Prostate gland (tissue), 2 donors: ENCODE data around the gene SEC14L6.

Experiments used
- POLR2A ChIP-seq: fragments of 450-650 bp; IDR thresholded peaks from one replicate; pipeline ENCODE4 v1.6.1; 2016; ENCODE audit warnings: antibody characterized with exemption, mild to moderate bottlenecking
- POLR2AphosphoS5 ChIP-seq: sonication (generic); formaldehyde crosslinking; IDR thresholded peaks from one replicate; pipeline ENCODE4 v1.6.1; 2017; ENCODE audit warnings: antibody characterized with exemption
- TF ChIP-seq, protein P1 (sequence below), 4 experiments: fragments of 200-600 bp in 2 of 4; fragments of 450-650 bp in 2 of 4; sonication (generic) in 2 of 4; IDR thresholded peaks; 1 replicate in 3 of 4; 2 replicates in 1 of 4; pipeline ENCODE4 v1.5.1; 2016 to 2019; ENCODE audit warnings: antibody characterized with exemption in 4 of 4, mild to moderate bottlenecking in 2 of 4, moderate library complexity in 2 of 4

- TF ChIP-seq, protein P1, sequence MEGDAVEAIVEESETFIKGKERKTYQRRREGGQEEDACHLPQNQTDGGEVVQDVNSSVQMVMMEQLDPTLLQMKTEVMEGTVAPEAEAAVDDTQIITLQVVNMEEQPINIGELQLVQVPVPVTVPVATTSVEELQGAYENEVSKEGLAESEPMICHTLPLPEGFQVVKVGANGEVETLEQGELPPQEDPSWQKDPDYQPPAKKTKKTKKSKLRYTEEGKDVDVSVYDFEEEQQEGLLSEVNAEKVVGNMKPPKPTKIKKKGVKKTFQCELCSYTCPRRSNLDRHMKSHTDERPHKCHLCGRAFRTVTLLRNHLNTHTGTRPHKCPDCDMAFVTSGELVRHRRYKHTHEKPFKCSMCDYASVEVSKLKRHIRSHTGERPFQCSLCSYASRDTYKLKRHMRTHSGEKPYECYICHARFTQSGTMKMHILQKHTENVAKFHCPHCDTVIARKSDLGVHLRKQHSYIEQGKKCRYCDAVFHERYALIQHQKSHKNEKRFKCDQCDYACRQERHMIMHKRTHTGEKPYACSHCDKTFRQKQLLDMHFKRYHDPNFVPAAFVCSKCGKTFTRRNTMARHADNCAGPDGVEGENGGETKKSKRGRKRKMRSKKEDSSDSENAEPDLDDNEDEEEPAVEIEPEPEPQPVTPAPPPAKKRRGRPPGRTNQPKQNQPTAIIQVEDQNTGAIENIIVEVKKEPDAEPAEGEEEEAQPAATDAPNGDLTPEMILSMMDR (IDR thresholded peaks at IDR 0.05) = peak; percentile 87 to 97 (median 92)
- TF ChIP-seq POLR2A = no peak
- TF ChIP-seq POLR2AphosphoS5 = peak; percentile 28
These were observed 61.1 kb downstream of the SEC14L6 start for GRCh38 chr22:30485362-30485988.
